Left kidney (tissue), 8 donors: ENCODE data around the gene MON1A. TPM values are rescaled to one million over a fixed set of nuclear protein-coding genes. Genes with fewer than 3 reads are reported as not detected.
"Not testable (repeated sequence)": the region's sequence is repeated elsewhere in the genome, so short reads cannot be mapped to it uniquely, and the experiment has no call there.

Source experiments
- DNase-seq: peaks from one replicate; pipeline ENCODE4 v3.0.0-alpha.2; 2013
- long read RNA-seq, 8 donors: transcript quantifications; one replicate each; lab custom pipeline, GENCODE V29; 2026
- polyA plus RNA-seq: library from polyadenylated mRNA; unstranded; fragments of 120-200 nt; gene quantifications from one replicate; pipeline ENCODE4 v1.2.1, GENCODE V29; 2013; ENCODE audit not compliant: insufficient read length

MON1A gene, protein sequence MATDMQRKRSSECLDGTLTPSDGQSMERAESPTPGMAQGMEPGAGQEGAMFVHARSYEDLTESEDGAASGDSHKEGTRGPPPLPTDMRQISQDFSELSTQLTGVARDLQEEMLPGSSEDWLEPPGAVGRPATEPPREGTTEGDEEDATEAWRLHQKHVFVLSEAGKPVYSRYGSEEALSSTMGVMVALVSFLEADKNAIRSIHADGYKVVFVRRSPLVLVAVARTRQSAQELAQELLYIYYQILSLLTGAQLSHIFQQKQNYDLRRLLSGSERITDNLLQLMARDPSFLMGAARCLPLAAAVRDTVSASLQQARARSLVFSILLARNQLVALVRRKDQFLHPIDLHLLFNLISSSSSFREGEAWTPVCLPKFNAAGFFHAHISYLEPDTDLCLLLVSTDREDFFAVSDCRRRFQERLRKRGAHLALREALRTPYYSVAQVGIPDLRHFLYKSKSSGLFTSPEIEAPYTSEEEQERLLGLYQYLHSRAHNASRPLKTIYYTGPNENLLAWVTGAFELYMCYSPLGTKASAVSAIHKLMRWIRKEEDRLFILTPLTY
- polyA plus RNA-seq, result 6.6 TPM
- long read RNA-seq, donor 1, partial matches to known transcripts, result 0 of 4 reads
- long read RNA-seq, donor 1, other reads (novel, unspliced or antisense), result 0 of 4 reads
- long read RNA-seq, donor 2, partial matches to known transcripts, result 0 of 3 reads
- long read RNA-seq, donor 2, other reads (novel, unspliced or antisense), result 0 of 3 reads
- long read RNA-seq, donor 3, partial matches to known transcripts, result 0 of 1 reads
- long read RNA-seq, donor 3, other reads (novel, unspliced or antisense), result 0 of 1 reads
- long read RNA-seq, donor 4, result 0 reads
- long read RNA-seq, donor 5, transcript MON1A-201 (6 exons, 2,370 nt), result major isoform, 7 of 10 reads
- long read RNA-seq, donor 5, partial matches to known transcripts, result 0 of 10 reads
- long read RNA-seq, donor 5, other reads (novel, unspliced or antisense), result 0 of 10 reads
- long read RNA-seq, donor 6, partial matches to known transcripts, result 0 of 4 reads
- long read RNA-seq, donor 6, other reads (novel, unspliced or antisense), result 0 of 4 reads
- long read RNA-seq, donor 7, partial matches to known transcripts, result 0 of 4 reads
- long read RNA-seq, donor 7, other reads (novel, unspliced or antisense), result 0 of 4 reads
- long read RNA-seq, donor 8, result 0 reads

DNA sequence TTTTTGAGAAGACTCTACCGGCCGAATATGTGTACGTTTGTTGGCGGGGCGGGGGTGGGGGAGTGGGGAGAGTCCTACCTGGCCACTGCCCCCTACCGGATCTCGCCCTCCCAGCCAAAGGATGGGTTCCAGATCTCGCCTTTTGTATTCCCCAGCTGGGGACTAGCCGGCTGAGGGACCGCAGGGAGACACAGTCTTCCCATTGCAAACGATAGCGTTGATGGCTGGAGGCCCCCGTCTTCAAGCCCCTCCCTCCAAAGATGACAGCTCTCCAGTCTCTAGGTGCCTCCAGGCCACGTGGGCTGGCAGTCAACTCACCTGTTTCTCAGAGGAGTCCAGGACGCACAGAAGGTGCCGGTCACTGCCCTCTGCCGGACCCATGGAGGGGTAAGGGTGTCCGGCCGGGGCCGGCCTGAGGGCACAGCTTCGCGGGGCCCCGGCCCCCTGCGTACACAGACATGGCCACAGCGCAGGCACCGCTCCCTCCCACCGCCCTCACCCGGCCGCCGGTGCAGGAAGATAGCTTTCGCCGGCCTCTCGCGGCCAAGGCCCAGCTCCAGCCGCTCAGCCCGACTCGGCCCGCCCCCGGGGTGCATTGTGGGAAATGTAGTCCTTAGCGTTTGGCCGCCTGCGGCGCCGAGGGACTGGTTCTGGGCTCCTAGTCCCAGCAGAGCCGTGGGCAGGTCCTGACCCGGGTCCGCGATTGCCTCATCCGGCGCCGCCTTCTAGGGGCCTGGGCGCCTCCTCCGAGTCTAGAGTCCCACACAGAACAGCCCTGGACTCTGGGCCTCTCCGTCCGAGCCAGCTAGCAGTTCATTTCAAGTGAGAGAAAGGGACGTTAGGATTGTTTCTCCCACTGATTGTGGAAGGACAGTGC lies at the start of gene MON1A:
Gene MON1A (minus strand): TSS at position 521 of the 877 bp plus-strand sequence. CDS start 16,465 bp downstream, outside the sequence.
- peak; percentile 91 for DNase-seq

DNA sequence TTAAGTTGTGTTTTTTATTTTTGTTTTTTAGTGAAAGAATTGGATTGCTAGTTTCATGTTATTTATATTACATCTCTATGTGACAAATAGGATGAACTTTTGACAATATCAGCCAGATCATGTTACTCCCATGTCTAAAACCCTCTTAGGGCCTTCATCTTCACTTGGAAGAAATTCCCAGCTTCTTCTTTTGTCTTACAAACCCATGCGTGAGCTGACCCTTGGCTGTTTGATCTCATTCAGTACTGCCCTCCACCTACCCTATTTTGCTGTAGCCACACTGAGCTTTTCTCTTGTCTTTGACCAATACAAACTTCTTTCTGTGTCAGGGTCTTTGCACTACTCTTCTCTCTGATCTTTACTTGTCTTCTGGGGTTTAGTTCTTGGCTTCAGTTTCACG lies 47.3 kb upstream of the MON1A start:
- DNase-seq, result no peak

DNA sequence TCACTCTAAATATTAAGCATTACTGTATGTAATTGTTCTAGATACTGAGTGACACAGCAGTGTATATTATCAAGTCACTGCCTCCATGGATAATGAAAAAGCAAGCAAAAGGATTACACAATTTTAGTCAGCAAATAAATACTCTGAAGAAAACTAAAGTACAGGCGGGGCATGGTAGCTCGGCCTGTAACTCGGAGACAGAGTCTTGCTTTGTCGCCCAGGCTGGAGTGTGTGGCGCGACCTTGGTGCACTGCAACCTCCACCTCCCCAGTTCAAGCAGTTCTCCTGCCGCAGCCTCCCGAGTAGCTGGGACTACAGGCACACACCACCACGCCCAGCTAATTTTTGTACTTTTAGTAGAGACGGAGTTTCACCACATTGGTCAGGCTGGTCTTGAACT lies 43.0 kb upstream of the MON1A start:
- DNase-seq, result no peak

DNA sequence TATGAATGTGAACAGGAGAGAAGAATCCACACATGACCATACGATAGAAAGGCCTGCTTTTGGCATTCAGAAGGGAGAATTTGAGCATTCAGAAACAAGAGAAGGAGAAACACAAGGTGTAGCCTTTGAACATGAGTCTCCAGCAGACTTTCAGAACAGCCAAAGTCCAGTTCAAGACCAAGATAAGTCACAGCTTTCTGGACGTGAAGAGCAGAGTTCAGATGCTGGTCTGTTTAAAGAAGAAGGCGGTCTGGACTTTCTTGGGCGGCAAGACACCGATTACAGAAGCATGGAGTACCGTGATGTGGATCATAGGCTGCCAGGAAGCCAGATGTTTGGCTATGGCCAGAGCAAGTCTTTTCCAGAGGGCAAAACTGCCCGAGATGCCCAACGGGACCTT lies 38.7 kb upstream of the MON1A start:
- DNase-seq, result no peak

DNA sequence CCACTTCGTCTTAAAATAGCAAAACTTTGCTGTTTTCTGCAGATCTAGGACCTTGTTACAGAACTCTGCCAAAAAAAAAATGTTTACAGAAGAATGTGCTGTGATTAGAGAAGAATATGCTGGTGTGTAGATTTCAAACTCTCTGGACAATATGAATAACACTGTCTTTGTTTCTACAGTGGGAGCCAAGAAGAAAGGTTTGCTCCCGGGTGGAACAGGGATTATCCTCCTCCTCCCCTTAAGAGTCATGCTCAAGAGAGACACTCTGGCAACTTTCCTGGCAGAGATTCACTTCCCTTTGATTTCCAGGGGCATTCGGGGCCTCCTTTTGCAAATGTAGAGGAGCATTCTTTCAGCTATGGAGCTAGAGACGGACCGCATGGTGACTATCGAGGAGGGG lies 37.7 kb upstream of the MON1A start:
- no peak for DNase-seq

DNA sequence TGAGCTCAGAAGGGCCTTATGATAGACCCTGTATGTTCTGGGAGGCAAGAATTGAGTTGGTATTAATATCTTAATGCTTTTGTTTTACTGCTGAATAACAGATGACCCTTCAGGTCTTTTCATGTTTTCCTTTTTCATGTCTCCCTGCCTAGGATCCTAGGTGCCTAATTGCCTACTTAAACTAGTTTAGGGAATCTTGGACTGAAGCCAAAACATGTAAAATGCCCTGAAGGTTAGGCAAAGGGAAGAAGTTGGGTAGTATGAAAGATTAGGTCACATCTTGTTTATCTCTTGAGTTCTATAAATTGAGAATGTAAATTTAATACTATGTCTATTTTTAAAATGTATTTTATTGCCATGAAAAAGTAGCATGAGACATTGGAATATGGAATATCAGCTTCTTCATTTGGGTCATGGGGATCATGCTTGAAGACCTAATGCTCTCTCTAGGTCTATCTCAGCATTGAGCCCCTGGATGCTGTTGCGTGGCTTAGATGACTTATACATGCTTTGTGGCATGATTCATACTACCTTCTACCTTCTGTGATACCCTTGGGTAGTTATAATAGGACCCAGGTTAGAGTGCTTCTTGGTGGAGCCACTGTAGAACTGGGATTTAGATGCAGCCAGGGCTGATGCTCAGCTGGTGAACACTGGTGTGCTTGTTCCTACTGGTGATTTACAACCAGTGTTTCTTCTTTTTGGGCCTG lies 36.8 kb upstream of the MON1A start:
- no peak for DNase-seq

DNA sequence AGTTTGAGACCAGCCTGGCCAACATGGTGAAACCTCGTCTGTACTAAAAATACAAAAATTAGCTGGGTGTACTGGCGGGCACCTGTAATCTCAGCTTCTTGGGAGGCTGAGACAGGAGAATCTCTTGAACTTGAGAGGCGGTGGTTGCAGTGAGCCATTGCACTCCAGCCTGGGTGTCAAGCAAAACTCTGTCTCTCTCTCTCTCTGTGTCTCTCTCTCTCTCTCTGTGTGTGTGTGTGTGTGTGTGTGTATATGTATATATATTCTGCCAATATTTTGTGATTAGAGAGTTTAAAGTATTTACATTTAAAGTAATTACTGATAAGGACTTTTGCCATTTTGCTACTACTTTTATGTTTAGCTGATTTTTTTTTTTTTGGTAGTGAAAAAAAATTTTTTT lies 26.0 kb upstream of the MON1A start:
- DNase-seq, result no peak

DNA sequence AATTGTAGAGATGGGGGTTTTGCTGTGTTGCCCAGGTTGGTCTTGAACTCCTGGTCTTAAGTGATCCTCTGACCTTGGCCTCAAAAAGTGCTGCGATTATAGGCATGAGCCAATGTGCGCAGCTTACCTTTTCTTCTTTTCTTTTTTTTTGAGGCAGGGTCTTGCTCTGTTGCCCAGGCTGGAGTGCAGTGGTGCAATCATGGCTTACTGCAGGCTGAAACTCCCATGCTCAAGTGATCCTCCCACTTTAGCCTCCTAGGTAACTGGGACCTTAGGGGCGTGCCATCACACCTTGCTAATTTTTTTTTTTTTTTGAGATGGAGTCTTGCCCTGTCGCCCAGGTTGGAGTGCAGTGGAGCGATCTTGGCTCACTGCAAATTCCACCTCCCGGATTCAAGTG lies 23.3 kb upstream of the MON1A start:
- DNase-seq, result no peak

DNA sequence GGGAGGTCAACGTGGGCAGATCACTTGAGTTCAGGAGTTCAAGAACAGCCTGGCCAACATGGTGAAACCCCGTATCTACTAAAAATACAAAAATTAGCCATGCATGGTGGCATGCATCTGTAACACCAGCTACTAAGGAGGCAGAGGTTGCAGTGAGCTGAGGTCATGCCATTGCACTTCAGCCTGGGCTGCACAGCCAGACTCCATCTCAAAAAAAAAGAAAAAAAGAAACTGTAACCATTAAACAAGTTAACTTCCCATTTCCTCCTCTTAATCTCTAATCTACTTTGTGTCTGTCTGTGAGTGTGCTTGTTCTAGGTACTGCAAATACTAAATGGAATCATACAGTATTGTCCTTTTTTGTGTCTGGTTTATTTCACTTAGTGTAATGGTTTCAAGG lies 13.0 kb upstream of the MON1A start:
- no peak for DNase-seq

DNA sequence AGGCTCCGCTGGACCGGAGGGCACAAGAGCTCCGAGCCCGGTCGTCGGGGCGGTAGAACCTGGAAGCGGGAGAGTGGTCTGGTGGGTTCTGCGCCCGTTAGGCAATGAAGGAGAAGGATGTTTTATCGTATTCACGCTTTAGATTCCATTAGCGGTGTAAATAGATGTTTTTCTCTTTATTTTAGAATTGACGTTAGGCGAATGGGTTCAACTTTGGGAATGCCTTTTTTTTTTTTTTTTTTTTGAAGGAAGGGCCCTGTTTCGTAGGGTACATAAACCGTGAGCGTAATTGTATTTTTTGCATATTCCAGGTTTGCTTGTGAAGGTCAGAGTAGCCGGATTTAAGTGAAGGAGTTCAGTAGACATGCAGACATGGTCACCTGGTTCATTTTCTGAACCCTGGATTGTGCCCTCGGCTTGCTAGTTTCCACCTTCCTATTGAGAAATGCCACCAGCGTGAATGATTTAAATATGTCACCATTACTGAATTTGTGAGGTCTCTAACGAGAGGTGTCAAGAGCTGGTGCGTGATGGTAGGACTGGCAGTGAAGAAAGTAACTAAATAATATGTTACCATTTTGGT lies 11.1 kb upstream of the MON1A start:
- no peak for DNase-seq

DNA sequence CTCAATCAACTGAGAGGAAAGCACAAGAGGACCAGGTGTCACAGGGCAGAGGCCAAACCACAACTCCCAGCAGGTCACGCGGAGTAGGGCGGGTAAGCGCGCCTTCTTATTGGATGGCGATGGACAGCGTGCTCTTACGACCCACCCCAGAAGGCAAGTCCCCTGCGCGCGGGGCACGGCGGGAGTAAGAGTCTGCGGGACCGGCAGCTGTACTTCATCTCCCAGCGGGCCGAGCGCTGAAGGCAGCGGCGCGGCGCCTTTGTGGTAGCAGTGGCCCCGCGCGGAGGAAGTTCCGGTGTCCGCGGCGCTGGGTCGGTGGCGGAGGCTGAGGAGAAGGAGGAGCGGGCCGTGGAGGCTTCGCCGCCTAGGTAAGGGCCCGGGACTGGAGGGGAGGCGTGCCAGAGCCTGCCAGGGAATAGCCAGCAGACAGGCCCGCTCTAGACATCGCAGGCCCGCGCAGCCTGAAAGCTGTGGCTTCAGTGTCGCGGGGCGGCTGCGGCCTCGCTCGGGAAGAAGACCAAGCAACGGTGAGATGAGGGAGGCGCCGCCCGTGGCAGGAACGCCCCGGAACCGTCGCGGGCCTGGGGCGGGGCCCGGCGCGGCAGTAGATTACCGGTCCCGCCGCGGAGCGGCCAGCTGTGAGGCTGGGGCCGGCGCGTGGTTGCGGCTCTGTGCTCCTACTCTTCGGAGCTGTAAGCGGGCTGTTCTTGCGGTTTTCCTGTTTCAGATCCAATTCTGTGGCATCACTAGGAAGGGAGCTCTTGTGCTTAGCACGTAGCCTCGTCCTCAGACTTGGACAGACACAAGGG lies 10.5 kb upstream of the MON1A start, which contains the start of gene RBM6:
Gene RBM6 (plus strand): TSS at position 293 of the 809 bp plus-strand sequence. CDS start 22,492 bp downstream, outside the sequence.
- DNase-seq, result peak; percentile 95

DNA sequence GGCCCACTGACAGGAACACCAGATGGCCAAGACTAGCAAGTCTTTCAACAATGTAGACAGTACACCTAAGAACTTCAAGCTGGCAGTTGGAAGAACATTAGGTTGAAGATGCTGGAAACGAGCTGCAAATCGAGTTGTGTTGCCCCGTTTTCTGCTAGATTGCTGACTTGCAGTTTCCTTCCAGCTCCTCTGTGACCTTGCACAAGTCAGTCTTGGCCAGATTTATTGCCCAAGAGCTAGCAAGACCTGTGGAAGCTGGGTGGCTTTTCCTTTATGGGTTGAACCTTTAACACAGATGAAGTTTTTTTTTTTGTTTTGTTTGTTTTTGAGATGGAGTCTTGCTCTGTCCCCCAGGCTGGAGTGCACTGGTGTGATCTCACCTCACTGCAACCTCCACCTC lies 7.5 kb upstream of the MON1A start:
- DNase-seq, result no peak

DNA sequence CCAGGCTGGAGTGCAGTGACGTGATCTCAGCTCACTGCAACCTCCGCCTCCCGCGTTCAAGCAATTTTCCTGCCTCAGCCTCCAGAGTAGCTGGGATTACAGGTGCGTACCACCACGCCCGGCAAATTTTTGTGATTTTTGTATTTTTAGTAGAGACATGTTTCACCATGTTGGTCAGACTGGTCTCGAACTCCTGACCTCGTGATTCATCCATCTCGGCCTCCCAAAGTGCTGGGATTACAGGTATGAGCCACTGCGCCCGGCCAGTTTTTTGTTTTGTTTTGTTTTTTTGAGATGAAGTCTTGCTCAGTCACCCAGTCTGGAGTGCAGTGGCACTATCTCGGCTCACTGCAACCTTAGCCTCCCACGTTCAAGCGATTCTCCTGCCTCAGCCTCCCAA lies 2.7 kb upstream of the MON1A start:
- DNase-seq, result not testable (repeated sequence)

DNA sequence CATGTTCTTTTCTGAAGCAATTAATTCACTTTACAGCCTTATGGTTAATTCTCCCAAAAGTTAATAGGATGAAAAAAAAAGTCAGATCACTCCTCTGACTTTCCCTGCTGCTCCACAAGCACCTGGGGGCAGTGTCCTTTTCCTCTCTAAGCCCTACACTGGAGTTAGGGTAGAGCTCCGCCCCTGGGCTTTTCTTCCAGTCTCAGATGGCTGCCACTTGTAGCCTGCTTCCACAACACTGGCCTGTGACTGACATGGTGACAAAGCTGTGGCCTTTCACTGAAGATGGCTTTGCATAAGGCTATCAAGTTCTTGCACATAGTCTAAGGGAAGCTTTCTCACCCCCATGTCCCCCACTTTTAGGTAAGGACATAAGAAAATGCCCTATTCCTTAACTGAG lies 1.3 kb upstream of the MON1A start:
- DNase-seq, result peak; percentile 53

DNA sequence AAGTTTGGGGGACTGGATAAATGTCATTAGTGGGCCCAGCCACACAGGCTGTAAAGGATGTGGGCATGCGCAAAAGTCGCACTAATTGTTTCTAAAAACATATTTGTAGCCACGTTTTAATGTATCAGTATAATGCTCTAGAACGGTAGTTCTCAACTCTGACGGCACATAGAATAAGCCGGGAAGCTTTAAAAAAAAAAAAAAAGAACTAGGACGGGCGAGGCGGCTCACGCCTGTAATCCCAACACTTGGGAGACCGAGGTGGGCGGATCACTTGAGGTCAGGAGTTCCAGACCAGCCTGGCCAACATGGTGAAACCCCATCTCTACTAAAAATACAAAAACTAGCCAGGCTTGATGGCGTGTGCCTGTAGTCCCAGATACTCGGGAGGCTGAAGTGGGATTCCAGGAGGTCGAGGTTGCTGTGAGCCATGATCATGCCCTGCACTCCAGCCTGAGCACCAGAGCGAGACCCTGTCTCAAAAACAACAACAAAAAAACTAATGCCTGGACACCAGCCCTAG lies 618 bp upstream of the MON1A start:
- no peak for DNase-seq

DNA sequence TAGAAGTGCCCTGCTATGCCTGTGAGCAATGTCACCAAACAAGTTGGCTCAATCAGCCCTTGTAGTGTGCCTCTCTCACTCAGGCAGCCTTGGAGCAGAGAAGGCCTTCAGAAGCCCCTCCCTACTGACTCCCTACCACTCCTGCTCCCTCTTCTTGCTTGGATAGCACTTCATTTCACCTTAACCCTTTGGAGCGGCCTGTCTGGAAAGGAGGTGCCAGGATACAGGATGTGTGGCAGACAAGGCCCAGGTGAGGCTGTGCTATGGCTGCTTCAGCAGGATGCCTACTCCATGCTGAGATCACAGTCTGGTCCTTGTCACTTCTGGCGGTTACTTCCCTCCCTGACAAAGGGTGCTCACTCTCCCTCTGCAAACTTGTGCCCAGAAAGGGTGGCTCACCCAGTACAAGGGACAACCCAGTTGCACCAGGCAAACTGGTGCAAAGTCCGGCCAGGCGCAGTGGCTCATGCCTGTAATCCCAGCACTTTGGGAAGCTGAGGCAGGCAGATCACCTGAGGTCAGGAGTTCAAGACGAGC lies 1.1 kb downstream of the MON1A start:
- no peak for DNase-seq

DNA sequence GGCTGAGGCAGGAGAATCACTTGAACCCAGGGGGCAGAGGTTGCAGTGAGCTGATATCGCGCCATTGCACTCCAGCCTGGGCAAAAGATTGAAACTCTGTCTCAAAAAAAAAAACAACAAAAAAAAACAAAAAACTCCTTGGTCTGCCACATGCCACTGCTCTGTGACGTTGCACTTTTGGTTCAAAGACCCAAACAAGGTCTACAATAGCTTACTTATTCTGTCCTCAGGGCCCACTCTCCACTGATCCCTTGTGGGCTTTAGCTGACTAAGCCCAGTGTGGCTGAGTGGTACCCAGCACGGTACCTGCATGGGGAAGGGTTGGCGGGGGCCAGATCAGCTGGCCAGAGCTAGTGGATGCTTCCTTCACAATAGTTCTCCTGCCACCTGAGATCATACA lies 1.8 kb downstream of the MON1A start:
- DNase-seq, result no peak

DNA sequence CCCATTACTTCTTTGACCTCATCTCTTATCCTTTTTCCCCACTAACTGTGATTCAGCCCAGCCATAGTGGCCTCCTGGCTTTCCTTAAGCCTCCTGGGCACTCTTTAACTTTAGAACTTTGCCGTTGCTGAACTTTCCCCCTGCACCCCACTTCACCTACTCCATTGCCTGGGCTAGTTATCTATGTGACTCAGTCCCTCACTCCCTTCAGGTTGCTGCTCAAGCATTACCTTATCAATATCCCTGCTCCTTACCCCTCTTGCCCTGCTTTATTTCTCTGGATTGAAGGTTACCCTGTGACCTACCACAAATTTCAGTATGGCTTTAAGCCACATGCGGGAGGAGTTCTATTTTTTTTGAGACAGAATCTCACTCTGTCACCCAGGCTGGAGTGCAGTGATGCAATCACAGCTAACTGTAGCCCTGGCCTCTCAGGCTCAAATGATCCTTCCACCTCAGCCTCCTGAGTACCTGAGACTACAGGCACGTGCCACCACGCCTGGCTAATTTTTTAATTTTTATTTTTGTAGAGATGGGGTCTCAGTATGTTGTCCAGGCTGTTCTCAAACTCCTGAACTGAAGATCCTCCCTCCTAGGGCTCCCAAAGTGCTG lies 3.4 kb downstream of the MON1A start:
- no peak for DNase-seq
